ENCODE measurements around the gene FGF14. TPM values are rescaled to one million over a fixed set of nuclear protein-coding genes. Genes with fewer than 3 reads are reported as not detected.

The FGF14 gene
- total RNA-seq, 4 donors from 2014 or later: 0.28 to 2.3 (median 0.35) TPM; not detected in 1

DNA sequence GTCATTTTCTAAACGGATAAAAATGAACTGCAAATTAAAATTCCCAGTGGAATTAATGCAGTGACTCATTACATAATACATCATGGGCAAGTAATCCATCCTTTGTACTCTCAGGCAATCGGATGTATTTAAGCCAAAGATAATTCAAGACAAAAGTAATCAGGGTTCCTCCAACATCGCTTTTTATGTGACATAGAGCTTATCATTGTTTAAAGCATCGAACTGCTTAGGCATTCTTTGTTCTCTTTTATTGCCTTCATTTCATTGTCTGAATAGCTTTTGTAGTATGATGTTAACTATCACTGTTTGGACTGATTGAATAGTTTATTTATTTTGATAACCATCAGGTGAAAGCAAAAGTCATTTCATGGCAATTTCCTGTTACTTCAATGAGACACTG lies 740.0 kb downstream of the FGF14 start:
- Histone ChIP-seq H3K27me3 (no peaks in the 10 kb centered on the region), H3K9me3 (no peaks in the 10 kb centered on the region), H3K4me3 (no peak overlapping the region), H3K27ac (no peak overlapping the region), H3K36me3 (no peaks in the 10 kb centered on the region), H3K4me1 (no peaks in the 10 kb centered on the region)
- no peak for DNase-seq
- TF ChIP-seq, protein P1, sequence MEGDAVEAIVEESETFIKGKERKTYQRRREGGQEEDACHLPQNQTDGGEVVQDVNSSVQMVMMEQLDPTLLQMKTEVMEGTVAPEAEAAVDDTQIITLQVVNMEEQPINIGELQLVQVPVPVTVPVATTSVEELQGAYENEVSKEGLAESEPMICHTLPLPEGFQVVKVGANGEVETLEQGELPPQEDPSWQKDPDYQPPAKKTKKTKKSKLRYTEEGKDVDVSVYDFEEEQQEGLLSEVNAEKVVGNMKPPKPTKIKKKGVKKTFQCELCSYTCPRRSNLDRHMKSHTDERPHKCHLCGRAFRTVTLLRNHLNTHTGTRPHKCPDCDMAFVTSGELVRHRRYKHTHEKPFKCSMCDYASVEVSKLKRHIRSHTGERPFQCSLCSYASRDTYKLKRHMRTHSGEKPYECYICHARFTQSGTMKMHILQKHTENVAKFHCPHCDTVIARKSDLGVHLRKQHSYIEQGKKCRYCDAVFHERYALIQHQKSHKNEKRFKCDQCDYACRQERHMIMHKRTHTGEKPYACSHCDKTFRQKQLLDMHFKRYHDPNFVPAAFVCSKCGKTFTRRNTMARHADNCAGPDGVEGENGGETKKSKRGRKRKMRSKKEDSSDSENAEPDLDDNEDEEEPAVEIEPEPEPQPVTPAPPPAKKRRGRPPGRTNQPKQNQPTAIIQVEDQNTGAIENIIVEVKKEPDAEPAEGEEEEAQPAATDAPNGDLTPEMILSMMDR (IDR thresholded peaks at IDR 0.05): no peak
- no peak for TF ChIP-seq POLR2A (IDR thresholded peaks at IDR 0.05)

Small RNA genes lying within 50 kb of the gene (small RNA-seq; reads per million reads assigned to genes)
- 0 reads per million in 2 donors for gene MIR2681
- 0 reads per million in 2 donors for gene MIR4705
- 0 reads per million in 2 donors for gene RNU1-24P
- 0 reads per million in 2 donors for gene RNY1P2
- gene RPL39P29: 0 reads per million in 2 donors

Other genes starting within 250 kb of the FGF14 start
- 10 to 100 TPM; 20.0 to 52.0 (median 28.6) TPM for gene TPP2, start 194.9 kb upstream of the FGF14 start, total RNA-seq

Measured in Peyer's patch (tissue), 4 donors.